H9 (cell line): Measurements from ENCODE around the gene GRWD1. TPM values are rescaled to one million over a fixed set of nuclear protein-coding genes. Genes with fewer than 3 reads are reported as not detected.

ENCODE experiments used
- DNase-seq: peaks from one replicate; pipeline ENCODE4 v3.0.0-alpha.2; 2017
- H2AFZ ChIP-seq: one replicate; pipeline ENCODE4 v1.6.1; 2013; ENCODE audit warnings: mild to moderate bottlenecking, low read length, control low read depth, moderate library complexity
- H2AK5ac ChIP-seq: 2 replicates; pipeline ENCODE4 v1.6.1; 2013; ENCODE audit warnings: low read length, control low read depth, mixed read lengths; ENCODE audit not compliant: insufficient read length
- H2BK120ac ChIP-seq: one replicate; pipeline ENCODE4 v1.6.1; 2013; ENCODE audit warnings: low read depth, mild to moderate bottlenecking, low read length, control low read depth, inconsistent platforms; ENCODE audit not compliant: poor library complexity, severe bottlenecking
- H2BK12ac ChIP-seq: 2 replicates; pipeline ENCODE4 v1.6.1; 2013; ENCODE audit warnings: low read length, control low read depth, mixed read lengths, low read depth; ENCODE audit not compliant: insufficient read length
- H2BK15ac ChIP-seq: 2 replicates; pipeline ENCODE4 v1.6.1; 2013; ENCODE audit warnings: low read depth, low read length, control low read depth
- H2BK20ac ChIP-seq: one replicate; pipeline ENCODE4 v1.6.1; 2013; ENCODE audit warnings: low read depth, mild to moderate bottlenecking, low read length, control low read depth, inconsistent platforms; ENCODE audit not compliant: poor library complexity, severe bottlenecking
- H2BK5ac ChIP-seq: 2 replicates; pipeline ENCODE4 v1.6.1; 2013; ENCODE audit warnings: low read length, control low read depth, mixed read lengths; ENCODE audit not compliant: insufficient read length
- H3K14ac ChIP-seq: 2 replicates; pipeline ENCODE4 v1.6.1; 2013; ENCODE audit warnings: low read length, control low read depth; ENCODE audit not compliant: insufficient read depth
- H3K18ac ChIP-seq: 2 replicates; pipeline ENCODE4 v1.6.1; 2013; ENCODE audit warnings: low read depth, mild to moderate bottlenecking, mixed read lengths, low read length, control low read depth; ENCODE audit not compliant: insufficient read length
- H3K23ac ChIP-seq: 2 replicates; pipeline ENCODE4 v1.6.1; 2013; ENCODE audit warnings: low read length, control low read depth, mixed read lengths, low read depth; ENCODE audit not compliant: insufficient read length
- H3K23me2 ChIP-seq: 2 replicates; pipeline ENCODE4 v1.6.1; 2013; ENCODE audit warnings: low read depth, mild to moderate bottlenecking, mixed read lengths, low read length, control low read depth; ENCODE audit not compliant: insufficient read length, poor library complexity, severe bottlenecking
- H3K27ac ChIP-seq: 2 replicates; pipeline ENCODE4 v1.5.1; 2013; ENCODE audit warnings: low read length, control low read depth, mixed read lengths, low read depth; ENCODE audit not compliant: insufficient read length
- H3K27me3 ChIP-seq: 2 replicates; pipeline ENCODE4 v1.6.1; 2013; ENCODE audit warnings: low read length, control low read depth, inconsistent platforms; ENCODE audit not compliant: insufficient read depth
- H3K4ac ChIP-seq: 2 replicates; pipeline ENCODE4 v1.6.1; 2013; ENCODE audit warnings: low read depth, mild to moderate bottlenecking, control low read depth, inconsistent platforms, low read length, moderate library complexity
- H3K4me1 ChIP-seq: 2 replicates; pipeline ENCODE4 v1.6.1; 2013; ENCODE audit warnings: low read length, control low read depth, inconsistent platforms; ENCODE audit not compliant: insufficient read depth
- H3K4me2 ChIP-seq: 2 replicates; pipeline ENCODE4 v1.6.1; 2013; ENCODE audit warnings: low read length, control low read depth, mixed read lengths; ENCODE audit not compliant: insufficient read length, insufficient read depth
- H3K56ac ChIP-seq: 2 replicates; pipeline ENCODE4 v1.6.1; 2013; ENCODE audit warnings: low read depth, mild to moderate bottlenecking, mixed read lengths, low read length, control low read depth; ENCODE audit not compliant: insufficient read length
- H3K79me1 ChIP-seq: 2 replicates; pipeline ENCODE4 v1.6.1; 2013; ENCODE audit warnings: low read depth, mild to moderate bottlenecking, moderate library complexity, low read length, control low read depth, inconsistent platforms; ENCODE audit not compliant: insufficient read depth, poor library complexity, severe bottlenecking
- H3K79me2 ChIP-seq: 2 replicates; pipeline ENCODE4 v1.6.1; 2013; ENCODE audit warnings: low read length, control low read depth, inconsistent platforms; ENCODE audit not compliant: insufficient read depth
- H3K9ac ChIP-seq: 2 replicates; pipeline ENCODE4 v1.6.1; 2013; ENCODE audit warnings: low read length, control low read depth, mixed read lengths; ENCODE audit not compliant: insufficient read length; ENCODE audit errors: extremely low read depth
- H3K9me3 ChIP-seq: one replicate; pipeline ENCODE4 v1.6.1; 2013; ENCODE audit warnings: low read depth, low read length, inconsistent platforms; ENCODE audit not compliant: control insufficient read depth
- H3T11ph ChIP-seq: one replicate; pipeline ENCODE4 v1.6.1; 2013; ENCODE audit warnings: mild to moderate bottlenecking, low read length, control low read depth, inconsistent platforms
- H4K20me1 ChIP-seq: one replicate; pipeline ENCODE4 v1.6.1; 2013; ENCODE audit not compliant: control insufficient read depth, insufficient read length, insufficient read depth
- H4K5ac ChIP-seq: 2 replicates; pipeline ENCODE4 v1.6.1; 2013; ENCODE audit warnings: low read depth, mild to moderate bottlenecking, mixed read lengths, low read length, control low read depth; ENCODE audit not compliant: insufficient read length
- H4K8ac ChIP-seq: replicated peaks from 2 replicates; pipeline ENCODE4 v1.6.1; 2013; ENCODE audit warnings: low read length, control low read depth, mixed read lengths, low read depth; ENCODE audit not compliant: insufficient read length
- H4K91ac ChIP-seq: 2 replicates; pipeline ENCODE4 v1.6.1; 2013; ENCODE audit warnings: low read depth, mild to moderate bottlenecking, moderate library complexity, mixed read lengths, low read length, control low read depth; ENCODE audit not compliant: insufficient read length
- H3K27ac Mint-ChIP-seq, 3 experiments: 2 replicates in 2 of 3; 3 replicates in 1 of 3; pipeline ENCODE4 v1.8.0; 2020 to 2021; ENCODE audit warnings: mixed read lengths in 3 of 3, mild to moderate bottlenecking in 1 of 3, moderate library complexity in 1 of 3
- H3K27me3 Mint-ChIP-seq: 2 replicates; pipeline ENCODE4 v1.8.0; 2021; ENCODE audit warnings: low read depth, mild to moderate bottlenecking, moderate library complexity, mixed read lengths
- H3K36me3 Mint-ChIP-seq, 3 experiments: 2 replicates in 2 of 3; 3 replicates in 1 of 3; pipeline ENCODE4 v1.8.0; 2020 to 2021; ENCODE audit warnings: low read depth in 3 of 3, mixed read lengths in 3 of 3; ENCODE audit not compliant: insufficient read depth in 1 of 3
- H3K4me1 Mint-ChIP-seq, 2 experiments: 2 replicates each; pipeline ENCODE4 v1.8.0; 2020; ENCODE audit warnings: mixed read lengths in 2 of 2
- H3K4me3 Mint-ChIP-seq, 2 experiments: 2 replicates in 1 of 2; 3 replicates in 1 of 2; pipeline ENCODE4 v1.8.0; 2020 to 2021; ENCODE audit warnings: mild to moderate bottlenecking in 2 of 2, mixed read lengths in 2 of 2, moderate library complexity in 1 of 2
- H3K9me3 Mint-ChIP-seq, 2 experiments: 2 replicates in 1 of 2; 3 replicates in 1 of 2; pipeline ENCODE4 v1.8.0; 2020; ENCODE audit warnings: mild to moderate bottlenecking in 2 of 2, mixed read lengths in 2 of 2, moderate library complexity in 1 of 2
- CTCF ChIP-seq: fragments of 200-600 bp; sonication (generic); conservative IDR thresholded peaks from 3 replicates; pipeline ENCODE4 v1.8.0; 2021; ENCODE audit warnings: antibody characterized with exemption, mild to moderate bottlenecking
- WGBS: extraction: QIAGEN DNeasy Blood & Tissue Kit; methylation state at CpG from one replicate; pipeline ENCODE4 v1.1.7; 2013; ENCODE audit warnings: missing lambda C conversion rate, low lambda C conversion rate, mixed read lengths; ENCODE audit not compliant: insufficient read length; ENCODE audit errors: extremely low coverage; 5-methylcytosine and 5-hydroxymethylcytosine counted together
- total RNA-seq: library from RNA; stranded (reverse); gene quantifications from 2 replicates; pipeline ENCODE4 v1.2.1, GENCODE V29; 2021

Gene GRWD1
- total RNA-seq, 1 experiment from 2014 or later: 92.0 TPM

GRCh38 chr19:48405010-48405659, 40.6 kb upstream of the GRWD1 start:
- Histone ChIP-seq H4K5ac (no peak overlapping the region), H3K4ac (no peak overlapping the region), H3K9me3 (no peaks in the 10 kb centered on the region), H3K79me2 (peaks cover 11% of the 10 kb centered on the region; the same call in 1 of the 2 replicates), H3K79me1 (peaks cover 6% of the 10 kb centered on the region), H3T11ph (no peak overlapping the region), H3K27me3 (no peaks in the 10 kb centered on the region), H3K4me1 (peaks cover 10% of the 10 kb centered on the region; the same call in 1 of the 2 replicates), H2BK15ac (no peak overlapping the region), H2BK20ac (no peak overlapping the region), H4K91ac (no peak overlapping the region), H2BK5ac (no peak overlapping the region), H3K18ac (no peak overlapping the region), H2AK5ac (no peak overlapping the region), H3K14ac (no peak overlapping the region), H2BK12ac (no peak overlapping the region), H4K8ac (no peak overlapping the region), H4K20me1 (no peaks in the 10 kb centered on the region), H3K9ac (no peak overlapping the region), H2BK120ac (no peak overlapping the region), H3K27ac (no peak overlapping the region), H3K23me2 (peaks cover 2% of the 10 kb centered on the region), H3K56ac (no peak overlapping the region), H3K23ac (no peak overlapping the region), H3K4me2 (no peak overlapping the region), H2AFZ (no peak overlapping the region)
- H3K36me3 Mint-ChIP-seq: peaks cover 0 to 8% (median 3%) of the 10 kb centered on the region in 3 experiments; a peak in 3 of 7 replicates
- no peak for DNase-seq
- H3K4me1 Mint-ChIP-seq: peaks cover 36 to 43% of the 10 kb centered on the region in 2 experiments
- H3K4me3 Mint-ChIP-seq: no peak overlapping the region
- WGBS: no CpG with 5 or more reads among the region's 27 CpGs
- TF ChIP-seq CTCF: no peak
- H3K9me3 Mint-ChIP-seq: peaks cover 2% of the 10 kb centered on the region in 2 experiments; a peak in 1 of 5 replicates
- no peaks in the 10 kb centered on the region for H3K27me3 Mint-ChIP-seq
- no peak overlapping the region; a peak in 1 of 7 replicates for H3K27ac Mint-ChIP-seq
